Mammary epithelial cell (primary cell): ENCODE measurements around the gene UBE2D2.

ENCODE experiments used
- CTCF ChIP-seq, 2 donors: IDR thresholded peaks in 1 of 2; conservative IDR thresholded peaks in 1 of 2; 2 replicates each; pipeline ENCODE4 v1.5.1; 2011 to 2012; ENCODE audit warnings: inconsistent platforms in 2 of 2, low read length in 2 of 2, mild to moderate bottlenecking in 2 of 2, control low read depth in 1 of 2, low read depth in 1 of 2; ENCODE audit not compliant: insufficient read depth in 1 of 2; ENCODE audit errors: extremely low read depth in 1 of 2
- EZH2 ChIP-seq: IDR thresholded peaks from 2 replicates; pipeline ENCODE4 v1.6.1; 2012; ENCODE audit warnings: low read length, inconsistent platforms, borderline replicate concordance

- no peak for TF ChIP-seq CTCF (conservative IDR thresholded peaks at IDR 0.05 in 1 of 2, IDR thresholded peaks at IDR 0.05 in 1 of 2; ENCODE audit: extremely low read depth in 1 of 2, insufficient read depth in 1 of 2, low read depth in 1 of 2, low read length in 2 of 2)
- no peak for TF ChIP-seq EZH2
These were observed 85.9 kb downstream of the UBE2D2 start for GRCh38 chr5:139646912-139647505.
